ENCODE data around the gene PTCD1. TPM values are rescaled to one million over a fixed set of nuclear protein-coding genes. Genes with fewer than 3 reads are reported as not detected.
"Not testable (repeated sequence)": the region's sequence is repeated elsewhere in the genome, so short reads cannot be mapped to it uniquely, and the experiment has no call there.

The PTCD1 gene
- total RNA-seq, 2 experiments from 2014 or later: 4.7 to 7.7 TPM

DNA sequence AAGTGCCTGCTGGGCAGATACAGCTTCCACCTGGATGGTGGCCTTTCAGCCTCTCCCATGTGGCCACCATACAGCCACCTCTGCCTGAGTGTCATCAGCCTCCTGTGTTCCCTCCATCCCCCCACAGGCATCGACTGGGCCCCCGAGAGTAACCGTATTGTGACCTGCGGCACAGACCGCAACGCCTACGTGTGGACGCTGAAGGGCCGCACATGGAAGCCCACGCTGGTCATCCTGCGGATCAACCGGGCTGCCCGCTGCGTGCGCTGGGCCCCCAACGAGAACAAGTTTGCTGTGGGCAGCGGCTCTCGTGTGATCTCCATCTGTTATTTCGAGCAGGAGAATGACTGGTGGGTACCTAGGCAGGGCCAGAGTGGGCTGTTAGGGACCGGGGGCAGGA is 50.7 kb downstream of the PTCD1 start:
- POLR2A ChIA-PET: interaction anchor here (0.6 to 1.1 kb wide), 2 partner anchors 15 to 737 kb away, joined by 3 to 7 read pairs; no protein-coding TSS in a partner anchor
- H3K4me1 Mint-ChIP-seq: peaks cover 33% of the 10 kb centered on the region

GRCh38 chr7:99387239-99387635 is 51.4 kb downstream of the PTCD1 start:
- CTCF ChIA-PET: interaction anchor here (0.9 to 1.0 kb wide), 2 partner anchors 23 to 117 kb away, joined by 3 read pairs; partner anchors contain the start of gene ZKSCAN5

More for the DNA sequence above, 50.7 kb downstream of the PTCD1 start:
- ATAC-seq (no peak), DNase-seq (no peak)
- intact Hi-C loops (cut with DNase I, micrococcal nuclease): loop anchor here (1.0 to 2.0 kb wide), 2 partner anchors 13 to 23 kb away; no protein-coding TSS in a partner anchor
- Mint-ChIP-seq H3K36me3 (ENCODE audit: low read depth) (peaks cover 56% of the 10 kb centered on the region), H3K27me3 (no peaks in the 10 kb centered on the region), H3K27ac (no peak overlapping the region), H3K4me3 (no peak overlapping the region), H3K9me3 (ENCODE audit: low read depth) (no peaks in the 10 kb centered on the region)
- CTCF ChIA-PET: no interaction called here

GRCh38 chr7:99386584-99387238 is 51.9 kb downstream of the PTCD1 start:
- ChIA-PET POLR2A (interaction anchor here (0.7 to 1.1 kb wide), 3 partner anchors 16 to 171 kb away, joined by 3 to 4 read pairs (median 3); no protein-coding TSS in a partner anchor), CTCF (interaction anchor here (0.6 to 1.0 kb wide), 3 partner anchors 23 to 118 kb away, joined by 3 to 5 read pairs (median 3); partner anchors contain the start of gene ZKSCAN5)
- H3K4me1 Mint-ChIP-seq: peaks cover 27% of the 10 kb centered on the region
- ATAC-seq (peak; percentile 71), DNase-seq (peak; percentile 58)
- no peaks in the 10 kb centered on the region for H3K9me3 Mint-ChIP-seq (ENCODE audit: low read depth)
- H3K4me3 Mint-ChIP-seq: no peak overlapping the region
- intact Hi-C loops (cut with DNase I, micrococcal nuclease): loop anchor here (1.0 to 2.0 kb wide), 2 partner anchors 14 to 21 kb away; no protein-coding TSS in a partner anchor
- no peaks in the 10 kb centered on the region for H3K27me3 Mint-ChIP-seq
- peaks cover 52% of the 10 kb centered on the region for H3K36me3 Mint-ChIP-seq (ENCODE audit: low read depth)
- peak overlapping the region; percentile 37 for H3K27ac Mint-ChIP-seq

More at GRCh38 chr7:99387239-99387635, 51.4 kb downstream of the PTCD1 start:
- not testable (repeated sequence) for H3K27me3 Mint-ChIP-seq; H3K27ac Mint-ChIP-seq; DNase-seq; H3K9me3 Mint-ChIP-seq (ENCODE audit: low read depth); ATAC-seq; H3K4me3 Mint-ChIP-seq
- Mint-ChIP-seq H3K36me3 (ENCODE audit: low read depth) (peaks cover 56% of the 10 kb centered on the region), H3K4me1 (peaks cover 30% of the 10 kb centered on the region)
- POLR2A ChIA-PET: interaction anchor here (0.7 to 1.1 kb wide), 2 partner anchors 16 to 37 kb away, joined by 3 to 4 read pairs; no protein-coding TSS in a partner anchor
- intact Hi-C loops (cut with DNase I, micrococcal nuclease): loop anchor here (1.0 to 2.0 kb wide), 2 partner anchors 14 to 22 kb away; no protein-coding TSS in a partner anchor

DNA sequence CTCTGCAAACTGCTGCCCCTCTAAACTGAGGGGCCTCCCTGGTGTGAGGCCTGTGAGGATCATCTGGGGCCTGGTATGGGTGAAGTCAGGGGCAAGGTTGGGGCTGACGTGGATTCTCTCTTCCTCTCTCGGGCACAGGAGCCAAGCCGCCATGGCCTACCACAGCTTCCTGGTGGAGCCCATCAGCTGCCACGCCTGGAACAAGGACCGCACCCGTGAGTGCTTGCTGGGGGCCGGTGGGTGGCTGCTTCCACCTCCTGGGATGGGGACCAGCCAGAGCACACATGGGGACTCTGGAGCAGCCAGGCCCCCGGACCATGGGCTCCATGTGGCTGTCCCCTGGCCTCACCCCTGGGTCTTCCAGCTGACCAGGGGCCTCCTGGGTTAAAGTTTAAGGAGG is 53.0 kb downstream of the PTCD1 start:
- H3K27ac Mint-ChIP-seq: peak overlapping the region; percentile 37
- H3K27me3 Mint-ChIP-seq: no peaks in the 10 kb centered on the region
- H3K4me3 Mint-ChIP-seq: no peak overlapping the region
- no peak for ATAC-seq
- CTCF ChIA-PET: no interaction called here
- no peaks in the 10 kb centered on the region for H3K9me3 Mint-ChIP-seq (ENCODE audit: low read depth)
- peaks cover 52% of the 10 kb centered on the region for H3K36me3 Mint-ChIP-seq (ENCODE audit: low read depth)
- intact Hi-C loops (cut with DNase I, micrococcal nuclease): no loop called here
- POLR2A ChIA-PET: no interaction called here
- no peak for DNase-seq
- H3K4me1 Mint-ChIP-seq: peaks cover 35% of the 10 kb centered on the region

GRCh38 chr7:99384523-99384922 is 54.1 kb downstream of the PTCD1 start:
- peaks cover 53% of the 10 kb centered on the region for H3K36me3 Mint-ChIP-seq (ENCODE audit: low read depth)

GRCh38 chr7:99383791-99384370 is 54.7 kb downstream of the PTCD1 start:
- no peak overlapping the region for H3K4me3 Mint-ChIP-seq
- POLR2A ChIA-PET: no interaction called here
- H3K4me1 Mint-ChIP-seq: peaks cover 50% of the 10 kb centered on the region
- intact Hi-C loops (cut with DNase I, micrococcal nuclease): loop anchor here in 1 of 2 experiments (5.0 kb wide), 1 partner anchor 1102 kb away; the partner anchor contains the start of gene BRI3
- no peaks in the 10 kb centered on the region for H3K9me3 Mint-ChIP-seq (ENCODE audit: low read depth)
- no peak for ATAC-seq
- DNase-seq: no peak
- CTCF ChIA-PET: no interaction called here
- peaks cover 51% of the 10 kb centered on the region for H3K36me3 Mint-ChIP-seq (ENCODE audit: low read depth)
- no peaks in the 10 kb centered on the region for H3K27me3 Mint-ChIP-seq
- peak overlapping the region; percentile 88 for H3K27ac Mint-ChIP-seq

More at GRCh38 chr7:99384523-99384922, 54.1 kb downstream of the PTCD1 start:
- no peak for ATAC-seq
- intact Hi-C loops (cut with DNase I, micrococcal nuclease): loop anchor here in 1 of 2 experiments (5.0 kb wide), 1 partner anchor 1102 kb away; the partner anchor contains the start of gene BRI3
- H3K27me3 Mint-ChIP-seq: no peaks in the 10 kb centered on the region
- H3K4me3 Mint-ChIP-seq: no peak overlapping the region
- peak overlapping the region; percentile 88 for H3K27ac Mint-ChIP-seq
- no peaks in the 10 kb centered on the region for H3K9me3 Mint-ChIP-seq (ENCODE audit: low read depth)
- ChIA-PET CTCF (no interaction called here), POLR2A (no interaction called here)
- H3K4me1 Mint-ChIP-seq: peaks cover 43% of the 10 kb centered on the region
- DNase-seq: no peak

- no peak for DNase-seq
- H3K36me3 Mint-ChIP-seq (ENCODE audit: low read depth): peaks cover 50% of the 10 kb centered on the region
- ChIA-PET CTCF (interaction anchor here (0.7 kb wide), 1 partner anchor 360 kb away, joined by 3 read pairs; no protein-coding TSS in a partner anchor), POLR2A (no interaction called here)
- H3K9me3 Mint-ChIP-seq (ENCODE audit: low read depth): no peaks in the 10 kb centered on the region
- no peak overlapping the region for H3K4me3 Mint-ChIP-seq
- peaks cover 51% of the 10 kb centered on the region for H3K4me1 Mint-ChIP-seq
- ATAC-seq: no peak
- peak overlapping the region; percentile 88 for H3K27ac Mint-ChIP-seq
- intact Hi-C loops (cut with DNase I, micrococcal nuclease): loop anchor here in 1 of 2 experiments (5.0 kb wide), 1 partner anchor 1101 kb away; the partner anchor contains the start of gene BRI3
- H3K27me3 Mint-ChIP-seq: no peaks in the 10 kb centered on the region
Measured at GRCh38 chr7:99383203-99383602, 55.4 kb downstream of the PTCD1 start.

DNA sequence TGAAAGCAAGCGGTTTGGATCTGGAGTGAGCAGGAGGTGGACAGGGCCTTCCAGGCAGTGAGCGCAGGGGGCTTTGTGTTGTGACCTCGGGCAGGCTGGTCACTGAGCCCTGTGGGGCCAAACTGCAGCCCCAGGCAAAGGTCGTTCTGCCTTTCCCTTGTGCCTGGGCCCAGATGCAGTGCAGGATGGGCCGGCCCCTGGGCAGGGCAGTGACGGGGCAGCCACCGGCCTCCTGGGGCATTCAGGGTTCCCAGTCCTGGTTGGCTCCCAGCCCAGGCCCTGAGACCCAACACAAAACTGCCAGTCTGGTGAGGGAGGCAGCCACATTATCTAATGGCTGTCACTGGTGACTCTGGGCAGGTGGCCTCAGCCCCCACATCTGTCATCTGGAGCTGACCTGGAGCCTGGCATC is 56.9 kb downstream of the PTCD1 start:
- CTCF ChIA-PET: no interaction called here
- no peak for DNase-seq
- POLR2A ChIA-PET: no interaction called here
- peaks cover 52% of the 10 kb centered on the region for H3K36me3 Mint-ChIP-seq (ENCODE audit: low read depth)
- intact Hi-C loops (cut with DNase I, micrococcal nuclease): loop anchor here (1.0 to 5.0 kb wide), 4 partner anchors 12 to 1099 kb away; partner anchors contain the start of genes BUD31 (in 2 of the 2), PDAP1 (in 2 of the 2), ARPC1A (in 1 of the 2) and BRI3 (in 1 of the 2)
- peaks cover 64% of the 10 kb centered on the region for H3K4me1 Mint-ChIP-seq
- H3K27me3 Mint-ChIP-seq: no peaks in the 10 kb centered on the region
- no peaks in the 10 kb centered on the region for H3K9me3 Mint-ChIP-seq (ENCODE audit: low read depth)
- ATAC-seq: no peak
- peak overlapping the region; percentile 96 for H3K27ac Mint-ChIP-seq
- H3K4me3 Mint-ChIP-seq: peak overlapping the region; percentile 78

- Mint-ChIP-seq H3K27ac (peak overlapping the region; percentile 96), H3K27me3 (no peaks in the 10 kb centered on the region), H3K9me3 (ENCODE audit: low read depth) (no peaks in the 10 kb centered on the region), H3K36me3 (ENCODE audit: low read depth) (peaks cover 51% of the 10 kb centered on the region), H3K4me1 (peaks cover 68% of the 10 kb centered on the region), H3K4me3 (peak overlapping the region; percentile 78)
- POLR2A ChIA-PET: interaction anchor here (1.0 to 1.1 kb wide), 3 partner anchors 13 to 28 kb away, joined by 3 to 11 read pairs (median 4); partner anchors contain the start of genes BUD31 and PDAP1
- ATAC-seq: peak; percentile 87
- intact Hi-C loops (cut with DNase I, micrococcal nuclease): loop anchor here (1.0 to 5.0 kb wide), 6 partner anchors 12 to 1099 kb away; partner anchors contain the start of genes BUD31 (in 2 of the 2), PDAP1 (in 2 of the 2), ARPC1A (in 1 of the 2) and BRI3 (in 1 of the 2)
- peak; percentile 95 for DNase-seq
- CTCF ChIA-PET: no interaction called here
Measured at GRCh38 chr7:99380823-99381663, 57.6 kb downstream of the PTCD1 start.

- Mint-ChIP-seq H3K4me3 (peak overlapping the region; percentile 78), H3K36me3 (ENCODE audit: low read depth) (peaks cover 55% of the 10 kb centered on the region), H3K27me3 (no peaks in the 10 kb centered on the region), H3K4me1 (peaks cover 62% of the 10 kb centered on the region), H3K9me3 (ENCODE audit: low read depth) (no peaks in the 10 kb centered on the region), H3K27ac (peak overlapping the region; percentile 96)
- ChIA-PET CTCF (no interaction called here), POLR2A (interaction anchor here (1.0 to 1.5 kb wide), 5 partner anchors 12 to 29 kb away, joined by 3 to 11 read pairs (median 4); partner anchors contain the start of genes BUD31 and PDAP1)
- intact Hi-C loops (cut with DNase I, micrococcal nuclease): loop anchor here (1.0 to 5.0 kb wide), 4 partner anchors 55 to 1098 kb away; partner anchors contain the start of genes ARPC1A (in 1 of the 2), BRI3 (in 1 of the 2), CPSF4 (in 1 of the 2) and PTCD1 (in 1 of the 2)
- peak; percentile 69 for DNase-seq
- ATAC-seq: peak; percentile 22
Measured at GRCh38 chr7:99380032-99380822, 58.4 kb downstream of the PTCD1 start.

Data from activated CD4-positive, alpha-beta T cell treated with anti-CD3 and anti-CD28 coated beads for 36 hours (primary cell).